Karpas-422 (cell line): ENCODE measurements around the gene GRM7. TPM values are rescaled to one million over a fixed set of nuclear protein-coding genes. Genes with fewer than 3 reads are reported as not detected.

Experiments
- DNase-seq: peaks from one replicate; pipeline ENCODE4 v3.0.0-alpha.2; 2015
- H2AFZ ChIP-seq: fragments of 200-600 bp; sonication (generic); 2 replicates; pipeline ENCODE4 v1.6.1; 2014; ENCODE audit warnings: antibody characterized with exemption, low read length, mixed read lengths
- H3K27ac ChIP-seq: fragments of 200-600 bp; sonication (generic); 2 replicates; pipeline ENCODE4 v1.5.1; 2014; ENCODE audit warnings: mild to moderate bottlenecking, low read length, moderate library complexity
- H3K27me3 ChIP-seq: fragments of 200-600 bp; sonication (generic); 2 replicates; pipeline ENCODE4 v1.6.1; 2014; ENCODE audit warnings: low read length, mixed read lengths
- H3K36me3 ChIP-seq: fragments of 200-600 bp; sonication (generic); 2 replicates; pipeline ENCODE4 v1.6.1; 2014; ENCODE audit warnings: low read length, mixed read lengths; ENCODE audit not compliant: insufficient read depth
- H3K4me1 ChIP-seq: fragments of 200-600 bp; sonication (generic); 2 replicates; pipeline ENCODE4 v1.6.1; 2014; ENCODE audit warnings: mild to moderate bottlenecking, low read length, mixed read lengths
- H3K4me2 ChIP-seq: fragments of 200-600 bp; sonication (generic); 2 replicates; pipeline ENCODE4 v1.6.1; 2014; ENCODE audit warnings: low read length, low read depth, mild to moderate bottlenecking; ENCODE audit not compliant: poor library complexity, severe bottlenecking
- H3K4me3 ChIP-seq: fragments of 200-600 bp; sonication (generic); 2 replicates; pipeline ENCODE4 v1.5.1; 2014; ENCODE audit warnings: mild to moderate bottlenecking, antibody characterized with exemption, low read length, mixed read lengths
- H3K79me2 ChIP-seq: fragments of 200-600 bp; sonication (generic); 2 replicates; pipeline ENCODE4 v1.6.1; 2014; ENCODE audit warnings: mild to moderate bottlenecking, low read length, mixed read lengths
- H3K9ac ChIP-seq: fragments of 200-600 bp; sonication (generic); 2 replicates; pipeline ENCODE4 v1.6.0; 2014; ENCODE audit warnings: low read length
- H3K9me2 ChIP-seq: fragments of 200-600 bp; sonication (generic), shearing (Covaris generic); replicated peaks from 2 replicates; pipeline ENCODE4 v1.6.0; 2014; ENCODE audit warnings: mild to moderate bottlenecking, low read length, moderate library complexity; ENCODE audit not compliant: insufficient read depth
- H3K9me3 ChIP-seq: fragments of 300-700, 200-600 bp; sonication (generic); 2 replicates; pipeline ENCODE4 v1.6.1; 2014; ENCODE audit warnings: low read length, mixed read lengths
- H4K20me1 ChIP-seq: fragments of 200-600 bp; sonication (generic); 2 replicates; pipeline ENCODE4 v1.6.1; 2014; ENCODE audit warnings: mild to moderate bottlenecking, antibody characterized with exemption, low read length, low read depth; ENCODE audit not compliant: insufficient read depth
- total RNA-seq: library from RNA; depleted of rRNA; stranded (reverse); fragments of >200 nt; shearing (Covaris generic); gene quantifications from 2 replicates; pipeline ENCODE4 v1.2.3, GENCODE V29; 2014; ENCODE audit warnings: low replicate concordance

Gene GRM7
- total RNA-seq, 1 experiment from 2014 or later = not detected

- no peaks in the 10 kb centered on the region for H3K4me1 ChIP-seq
- no peak overlapping the region for H3K4me2 ChIP-seq
- peaks cover 7% of the 10 kb centered on the region; the same call in 1 of the 2 replicates for H3K9me3 ChIP-seq
- no peak overlapping the region for H3K9ac ChIP-seq
- peaks cover 4% of the 10 kb centered on the region; the same call in 1 of the 2 replicates for H3K9me2 ChIP-seq
- no peaks in the 10 kb centered on the region for H4K20me1 ChIP-seq
- no peaks in the 10 kb centered on the region for H3K27me3 ChIP-seq
- no peaks in the 10 kb centered on the region for H3K79me2 ChIP-seq
- H3K4me3 ChIP-seq = no peak overlapping the region
- no peak overlapping the region for H3K27ac ChIP-seq
- H3K36me3 ChIP-seq = no peaks in the 10 kb centered on the region
- no peak for DNase-seq
- no peak overlapping the region for H2AFZ ChIP-seq
Measured at GRCh38 chr3:6861625-6862000, 698 bp downstream of the GRM7 start.

- H3K27ac ChIP-seq = no peak overlapping the region
- H3K9ac ChIP-seq = no peak overlapping the region
- no peak overlapping the region for H2AFZ ChIP-seq
- H3K27me3 ChIP-seq = no peaks in the 10 kb centered on the region
- H3K9me2 ChIP-seq = peaks cover 4% of the 10 kb centered on the region; the same call in 1 of the 2 replicates
- DNase-seq = no peak
- H3K9me3 ChIP-seq = peaks cover 9% of the 10 kb centered on the region
- H3K4me2 ChIP-seq = no peak overlapping the region
- H3K79me2 ChIP-seq = no peaks in the 10 kb centered on the region
- H4K20me1 ChIP-seq = no peaks in the 10 kb centered on the region
- no peaks in the 10 kb centered on the region for H3K4me1 ChIP-seq
- H3K4me3 ChIP-seq = no peak overlapping the region
- H3K36me3 ChIP-seq = no peaks in the 10 kb centered on the region
Measured at GRCh38 chr3:6862041-6862879, 1.3 kb downstream of the GRM7 start.

GRCh38 chr3:6862880-6863195 lies 1.9 kb downstream of the GRM7 start:
- Histone ChIP-seq H3K9me2 (peaks cover 4% of the 10 kb centered on the region; the same call in 1 of the 2 replicates), H3K79me2 (no peaks in the 10 kb centered on the region), H3K27ac (no peak overlapping the region), H3K4me1 (no peaks in the 10 kb centered on the region), H2AFZ (no peak overlapping the region), H3K4me2 (no peak overlapping the region), H4K20me1 (no peaks in the 10 kb centered on the region), H3K9ac (no peak overlapping the region), H3K36me3 (no peaks in the 10 kb centered on the region), H3K4me3 (no peak overlapping the region), H3K9me3 (peaks cover 12% of the 10 kb centered on the region), H3K27me3 (no peaks in the 10 kb centered on the region)
- no peak for DNase-seq

- H4K20me1 ChIP-seq = no peaks in the 10 kb centered on the region
- no peaks in the 10 kb centered on the region for H3K27me3 ChIP-seq
- no peaks in the 10 kb centered on the region for H3K36me3 ChIP-seq
- no peak overlapping the region for H3K9ac ChIP-seq
- H2AFZ ChIP-seq = no peak overlapping the region
- no peaks in the 10 kb centered on the region for H3K79me2 ChIP-seq
- peaks cover 12% of the 10 kb centered on the region for H3K9me3 ChIP-seq
- no peak for DNase-seq
- no peak overlapping the region for H3K4me3 ChIP-seq
- H3K9me2 ChIP-seq = peaks cover 4% of the 10 kb centered on the region; the same call in 1 of the 2 replicates
- H3K4me1 ChIP-seq = no peaks in the 10 kb centered on the region
- no peak overlapping the region for H3K27ac ChIP-seq
- no peak overlapping the region for H3K4me2 ChIP-seq
Measured at GRCh38 chr3:6867269-6867668, 6.4 kb downstream of the GRM7 start.

- no peaks in the 10 kb centered on the region for H4K20me1 ChIP-seq
- DNase-seq = no peak
- no peaks in the 10 kb centered on the region for H3K27me3 ChIP-seq
- no peak overlapping the region for H3K4me2 ChIP-seq
- no peak overlapping the region for H3K4me3 ChIP-seq
- H3K9ac ChIP-seq = no peak overlapping the region
- H3K27ac ChIP-seq = no peak overlapping the region
- no peaks in the 10 kb centered on the region for H3K9me2 ChIP-seq
- no peaks in the 10 kb centered on the region for H3K36me3 ChIP-seq
- no peaks in the 10 kb centered on the region for H3K79me2 ChIP-seq
- H3K9me3 ChIP-seq = peaks cover 12% of the 10 kb centered on the region; the same call in 1 of the 2 replicates
- no peaks in the 10 kb centered on the region for H3K4me1 ChIP-seq
- H2AFZ ChIP-seq = no peak overlapping the region
Measured at GRCh38 chr3:6878731-6879130, 17.8 kb downstream of the GRM7 start.

GRCh38 chr3:6912240-6912639 lies 51.3 kb downstream of the GRM7 start:
- Histone ChIP-seq H3K4me1 (no peaks in the 10 kb centered on the region), H3K27ac (no peak overlapping the region), H4K20me1 (no peaks in the 10 kb centered on the region), H3K79me2 (no peaks in the 10 kb centered on the region), H3K9me3 (peaks cover 21% of the 10 kb centered on the region), H2AFZ (no peak overlapping the region), H3K27me3 (no peaks in the 10 kb centered on the region), H3K9ac (no peak overlapping the region), H3K9me2 (no peaks in the 10 kb centered on the region), H3K4me3 (no peak overlapping the region), H3K4me2 (no peak overlapping the region), H3K36me3 (no peaks in the 10 kb centered on the region)
- DNase-seq = no peak

- Histone ChIP-seq H3K4me1 (no peaks in the 10 kb centered on the region), H3K4me3 (no peak overlapping the region), H3K36me3 (no peaks in the 10 kb centered on the region), H4K20me1 (no peaks in the 10 kb centered on the region), H3K4me2 (no peak overlapping the region), H3K9me3 (peaks cover 8% of the 10 kb centered on the region), H3K27ac (no peak overlapping the region), H2AFZ (no peak overlapping the region), H3K9ac (no peak overlapping the region), H3K79me2 (no peaks in the 10 kb centered on the region), H3K9me2 (no peaks in the 10 kb centered on the region; the same call in 1 of the 2 replicates), H3K27me3 (no peaks in the 10 kb centered on the region)
- no peak for DNase-seq
Measured at GRCh38 chr3:6915898-6916297, 55.0 kb downstream of the GRM7 start.

GRCh38 chr3:6921066-6921465 lies 60.2 kb downstream of the GRM7 start:
- H3K9me2 ChIP-seq = no peaks in the 10 kb centered on the region; the same call in 1 of the 2 replicates
- H3K27me3 ChIP-seq = no peaks in the 10 kb centered on the region
- H3K4me1 ChIP-seq = no peaks in the 10 kb centered on the region
- no peak for DNase-seq
- H3K9ac ChIP-seq = no peak overlapping the region
- H3K36me3 ChIP-seq = no peaks in the 10 kb centered on the region
- H3K9me3 ChIP-seq = peaks cover 4% of the 10 kb centered on the region; the same call in 1 of the 2 replicates
- no peak overlapping the region for H2AFZ ChIP-seq
- no peak overlapping the region for H3K27ac ChIP-seq
- H3K4me2 ChIP-seq = no peak overlapping the region
- no peaks in the 10 kb centered on the region for H3K79me2 ChIP-seq
- no peaks in the 10 kb centered on the region for H4K20me1 ChIP-seq
- no peak overlapping the region for H3K4me3 ChIP-seq
